Measurements from ENCODE around the gene PHACTR1.

GRCh38 chr6:12849809-12850198 is 133.2 kb downstream of the PHACTR1 start:
- TF ChIP-seq CTCF (conservative IDR thresholded peaks at IDR 0.05; ENCODE audit: low read depth, low read length) (no peak), EZH2 (IDR thresholded peaks at IDR 0.05; ENCODE audit: low read length, unreplicated experiment) (no peak)

Data from PC-3 (cell line).